ENCODE data around the gene DYTN. TPM values are rescaled to one million over a fixed set of nuclear protein-coding genes. Genes with fewer than 3 reads are reported as not detected.

Gene DYTN
- total and polyA plus RNA-seq, 2 donors from 2014 or later: not detected

DNA sequence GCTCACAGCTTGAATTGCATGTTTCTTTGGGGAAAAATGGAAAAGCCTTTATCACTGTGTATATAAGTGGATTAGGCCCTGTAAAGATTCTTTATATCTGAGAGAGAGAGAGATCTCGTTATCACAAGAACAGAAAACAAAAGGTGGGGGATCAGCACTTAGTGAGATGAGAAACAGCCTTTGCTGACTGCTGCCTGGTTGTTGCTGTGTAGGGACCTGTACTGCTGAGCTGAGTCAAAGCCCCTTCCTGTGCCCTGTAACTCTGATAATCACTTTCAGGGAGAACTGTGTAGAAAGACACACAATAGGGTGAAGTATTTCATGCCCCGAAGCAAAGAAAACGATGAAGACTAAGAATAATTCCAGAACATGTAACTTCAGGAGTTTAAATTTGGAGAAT lies 106.5 kb downstream of the DYTN start:
- no peaks in the 10 kb centered on the region for H3K4me1 ChIP-seq (ENCODE audit: control insufficient read depth in 2 of 3, insufficient read depth in 2 of 3, low read depth in 1 of 3, low read length in 3 of 3)
- no peaks in the 10 kb centered on the region for H3K27me3 ChIP-seq (ENCODE audit: control insufficient read depth, insufficient read depth, low read length)
- intact Hi-C loops (cut with DNase I): no loop called here
- H3K27ac ChIP-seq (ENCODE audit: low read depth in 2 of 2, low read length in 2 of 2): no peak overlapping the region
- DNase-seq (no peak), FAIRE-seq (no peak)
- no peak overlapping the region for H3K9ac ChIP-seq (ENCODE audit: low read length in 3 of 3)
- no peak for TF ChIP-seq CTCF (IDR thresholded peaks at IDR 0.05; ENCODE audit: borderline replicate concordance, extremely low read depth, insufficient read depth)
- H3K9me3 ChIP-seq (ENCODE audit: control insufficient read depth in 2 of 3, insufficient read depth in 1 of 3, low read length in 3 of 3): no peaks in the 10 kb centered on the region
- H3K36me3 ChIP-seq (ENCODE audit: control insufficient read depth in 2 of 3, insufficient read depth in 3 of 3, low read length in 3 of 3): no peaks in the 10 kb centered on the region
- no peak overlapping the region for H3K4me3 ChIP-seq (ENCODE audit: low read length in 3 of 3)

- Histone ChIP-seq H3K36me3 (ENCODE audit: control insufficient read depth in 2 of 3, insufficient read depth in 3 of 3, low read length in 3 of 3) (no peaks in the 10 kb centered on the region), H3K4me1 (ENCODE audit: control insufficient read depth in 2 of 3, insufficient read depth in 2 of 3, low read depth in 1 of 3, low read length in 3 of 3) (no peaks in the 10 kb centered on the region), H3K4me3 (ENCODE audit: low read length in 3 of 3) (no peak overlapping the region), H3K27ac (ENCODE audit: low read depth in 2 of 2, low read length in 2 of 2) (no peak overlapping the region), H3K27me3 (ENCODE audit: control insufficient read depth, insufficient read depth, low read length) (no peaks in the 10 kb centered on the region), H3K9ac (ENCODE audit: low read length in 3 of 3) (no peak overlapping the region), H3K9me3 (ENCODE audit: control insufficient read depth in 2 of 3, insufficient read depth in 1 of 3, low read length in 3 of 3) (no peaks in the 10 kb centered on the region)
- FAIRE-seq (no peak), DNase-seq (no peak)
- intact Hi-C loops (cut with DNase I): no loop called here
- TF ChIP-seq CTCF (IDR thresholded peaks at IDR 0.05; ENCODE audit: borderline replicate concordance, extremely low read depth, insufficient read depth): no peak
Measured at GRCh38 chr2:206611191-206611590, 107.0 kb downstream of the DYTN start.

DNA sequence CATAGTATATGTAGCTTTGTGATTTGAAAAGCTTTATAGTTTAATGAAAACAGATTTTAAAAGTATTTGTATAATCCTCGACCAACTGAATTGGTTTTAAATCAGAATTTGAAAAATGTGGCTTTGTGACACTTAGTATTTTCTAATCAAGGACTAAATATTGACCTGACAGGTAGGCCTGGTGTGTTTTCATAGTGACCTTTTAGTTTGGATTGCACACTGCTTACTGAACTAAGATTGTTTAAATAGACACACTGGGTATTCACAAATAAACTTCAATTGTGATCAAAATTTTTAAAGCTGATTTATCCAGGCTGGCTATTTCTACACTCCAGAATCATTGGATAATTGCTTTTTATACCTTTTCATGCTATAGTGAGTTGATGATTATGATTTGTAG lies 107.7 kb downstream of the DYTN start:
- no peak for TF ChIP-seq CTCF (IDR thresholded peaks at IDR 0.05; ENCODE audit: borderline replicate concordance, extremely low read depth, insufficient read depth)

GRCh38 chr2:206603243-206603642 lies 115.0 kb downstream of the DYTN start:
- H3K27ac ChIP-seq (ENCODE audit: low read depth in 2 of 2, low read length in 2 of 2): no peak overlapping the region
- H3K4me1 ChIP-seq (ENCODE audit: control insufficient read depth in 2 of 3, insufficient read depth in 2 of 3, low read depth in 1 of 3, low read length in 3 of 3): no peaks in the 10 kb centered on the region
- H3K27me3 ChIP-seq (ENCODE audit: control insufficient read depth, insufficient read depth, low read length): no peaks in the 10 kb centered on the region
- H3K4me3 ChIP-seq (ENCODE audit: low read length in 3 of 3): no peak overlapping the region
- intact Hi-C loops (cut with DNase I): no loop called here
- no peak for TF ChIP-seq CTCF (IDR thresholded peaks at IDR 0.05; ENCODE audit: borderline replicate concordance, extremely low read depth, insufficient read depth)
- FAIRE-seq (no peak), DNase-seq (no peak)
- no peak overlapping the region for H3K9ac ChIP-seq (ENCODE audit: low read length in 3 of 3)
- H3K9me3 ChIP-seq (ENCODE audit: control insufficient read depth in 2 of 3, insufficient read depth in 1 of 3, low read length in 3 of 3): no peaks in the 10 kb centered on the region
- no peaks in the 10 kb centered on the region for H3K36me3 ChIP-seq (ENCODE audit: control insufficient read depth in 2 of 3, insufficient read depth in 3 of 3, low read length in 3 of 3)

More for the DNA sequence above, 107.7 kb downstream of the DYTN start:
- intact Hi-C loops (cut with DNase I): no loop called here
- Histone ChIP-seq H3K9me3 (ENCODE audit: control insufficient read depth in 2 of 3, insufficient read depth in 1 of 3, low read length in 3 of 3) (no peaks in the 10 kb centered on the region), H3K27me3 (ENCODE audit: control insufficient read depth, insufficient read depth, low read length) (no peaks in the 10 kb centered on the region), H3K36me3 (ENCODE audit: control insufficient read depth in 2 of 3, insufficient read depth in 3 of 3, low read length in 3 of 3) (no peaks in the 10 kb centered on the region), H3K27ac (ENCODE audit: low read depth in 2 of 2, low read length in 2 of 2) (no peak overlapping the region), H3K9ac (ENCODE audit: low read length in 3 of 3) (no peak overlapping the region), H3K4me1 (ENCODE audit: control insufficient read depth in 2 of 3, insufficient read depth in 2 of 3, low read depth in 1 of 3, low read length in 3 of 3) (no peaks in the 10 kb centered on the region), H3K4me3 (ENCODE audit: low read length in 3 of 3) (no peak overlapping the region)
- no peak for FAIRE-seq
- no peak for DNase-seq

Data from kidney (tissue), 14 donors.